Left cardiac atrium (tissue), 4 donors: Measurements from ENCODE around the gene UBP1. TPM values are rescaled to one million over a fixed set of nuclear protein-coding genes. Genes with fewer than 3 reads are reported as not detected.

ENCODE experiments used
- ATAC-seq, 2 donors: fragments of 200-7000 bp; cut with Tn5 transposase; one replicate each; pipeline ENCODE4 v1.9.1; 2020; ENCODE audit warnings: mild to moderate bottlenecking in 2 of 2, moderate library complexity in 2 of 2
- DNase-seq: peaks from one replicate; pipeline ENCODE4 v3.0.0-alpha.2; 2020
- intact Hi-C, 2 donors: fragments of 100-400 bp; cut with DNase I; formaldehyde crosslinking; loops; one replicate each; pipeline versions ENCODE4 v1.14.1 to v1.15.1; 2022 to 2023
- total RNA-seq, 2 donors: library from RNA; stranded (reverse); fragmentation: NEBNext Ultra II Directional; extraction: Animal tissue kit (Norgen Biotek cat#: 25700); gene quantifications; one replicate each; pipeline ENCODE4 v1.2.1, GENCODE V29; 2021
- donor health status: DM: no; HTN: yes; CAD: no.
- donor health status: DM: no; HTN: yes; CAD: no; lungs with severe emphysema.
- donor health status: DM: yes; HTN: yes; CAD: no.
- donor health status: Dilated cardiomyopathy.

UBP1 gene
- total RNA-seq, 2 donors from 2014 or later = 38.7 to 47.6 TPM

DNA sequence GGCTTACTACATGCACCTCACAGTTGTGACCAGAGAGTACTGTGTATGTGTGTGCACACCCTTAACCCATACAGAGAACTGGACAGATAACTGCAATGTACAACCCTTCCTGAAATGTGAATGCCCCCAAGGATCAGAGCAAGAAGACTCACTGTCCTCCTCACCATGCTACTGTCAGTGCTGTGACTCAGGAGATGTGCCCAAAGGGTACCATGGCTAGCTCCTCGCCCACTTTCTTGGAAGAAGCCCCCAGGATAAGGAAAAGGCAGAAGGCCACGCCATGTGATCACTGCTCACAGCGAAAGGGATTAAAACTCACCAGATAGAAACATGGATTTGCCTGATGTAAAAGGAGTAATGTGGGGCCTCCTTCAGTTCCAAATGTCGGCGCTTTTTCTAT lies 41.8 kb downstream of the UBP1 start:
- intact Hi-C loops = no loop called here
- no peak for DNase-seq
- no peak for ATAC-seq

DNA sequence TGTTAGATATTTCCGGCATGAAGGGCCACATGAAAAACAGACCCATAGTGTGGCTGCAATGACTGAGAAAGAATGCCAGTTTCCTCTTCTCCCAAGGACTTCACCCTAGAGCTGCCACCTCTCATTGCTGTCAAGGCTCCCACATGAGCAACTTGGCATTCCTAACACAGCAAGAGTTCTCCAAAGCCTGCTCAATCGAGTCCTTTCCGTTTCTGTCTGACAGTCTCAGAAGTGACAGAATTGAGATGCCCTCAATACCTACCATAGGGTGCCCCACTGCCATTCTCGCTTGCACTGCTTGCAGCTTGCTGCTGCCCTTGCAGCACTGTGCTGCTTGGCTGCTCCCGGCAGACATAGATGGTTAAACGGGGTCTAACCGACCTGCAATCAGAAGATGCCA lies 44.3 kb downstream of the UBP1 start:
- DNase-seq = no peak
- no peak for ATAC-seq
- intact Hi-C loops = no loop called here

DNA sequence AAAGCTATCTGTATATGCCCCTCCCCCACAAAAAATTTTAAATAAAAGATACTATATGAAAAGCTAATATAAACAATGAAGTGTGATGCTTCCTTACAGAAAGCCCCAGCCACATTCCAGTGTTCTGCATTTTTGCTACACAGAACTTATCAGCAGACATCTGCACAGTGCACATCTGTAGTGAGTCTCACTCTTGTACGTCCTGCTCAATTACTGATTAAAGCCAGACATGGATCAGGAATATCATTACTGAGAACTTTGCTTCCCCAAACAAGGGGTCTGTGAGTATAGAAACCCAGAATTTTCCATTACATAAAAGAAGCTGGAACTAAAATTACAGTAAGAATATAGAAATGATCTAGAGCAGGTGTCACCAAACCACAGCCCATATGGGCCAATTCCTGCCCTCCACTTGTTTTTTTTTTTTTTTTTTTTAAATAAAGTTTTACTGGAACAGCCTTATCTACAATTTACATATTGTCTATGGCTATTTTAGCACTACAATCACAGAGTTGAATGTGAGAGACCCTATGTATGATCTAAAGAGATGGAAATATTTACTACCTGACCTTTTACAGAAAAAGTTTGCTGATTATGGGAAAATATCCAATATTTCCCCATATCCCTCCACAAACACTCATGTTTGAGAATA lies 45.7 kb downstream of the UBP1 start:
- ATAC-seq (no peak), DNase-seq (no peak)
- intact Hi-C loops = no loop called here

DNA sequence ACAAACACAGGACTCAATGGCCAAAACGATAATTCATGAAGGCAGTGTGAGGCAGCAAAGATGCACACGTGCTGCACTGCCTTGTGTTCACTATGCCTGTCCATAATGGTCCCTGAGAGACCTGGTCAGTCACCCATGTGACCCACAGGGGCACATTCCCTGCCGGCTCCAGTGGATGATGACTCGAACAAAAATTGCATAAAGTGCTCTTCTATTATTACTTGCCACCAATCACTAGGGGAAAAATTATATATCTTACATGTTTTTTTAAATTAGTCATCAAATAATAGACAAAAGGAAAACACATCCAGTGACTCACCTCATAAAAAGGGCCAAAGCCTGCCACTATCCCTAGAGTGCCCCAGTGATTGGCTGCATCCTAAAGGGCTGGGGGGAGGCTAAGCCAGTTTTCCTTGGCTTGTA lies 47.5 kb downstream of the UBP1 start:
- intact Hi-C loops = no loop called here
- ATAC-seq (peak in 1 of 2 donors; percentile 83), DNase-seq (no peak)

DNA sequence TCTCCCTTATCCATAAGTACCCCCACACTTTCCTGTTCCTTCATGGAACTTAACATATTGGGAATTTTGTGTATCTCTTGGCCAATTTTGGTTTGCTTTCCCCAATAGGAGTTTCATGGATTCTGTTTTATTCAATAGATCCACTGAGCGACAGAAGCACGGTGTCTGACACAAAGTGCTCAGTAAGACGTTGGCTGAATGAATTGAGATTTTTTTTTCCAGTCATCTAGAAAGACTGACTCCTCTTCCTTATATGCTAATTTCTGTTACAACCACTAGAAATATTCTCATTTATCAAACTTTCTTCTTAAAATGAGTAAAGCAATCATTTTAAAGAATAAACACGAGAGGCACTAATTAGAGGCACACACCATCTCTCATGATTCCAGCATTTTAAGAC lies 48.1 kb downstream of the UBP1 start:
- DNase-seq (no peak), ATAC-seq (no peak)
- intact Hi-C loops = no loop called here

GRCh38 chr3:33391255-33391995 lies 48.8 kb downstream of the UBP1 start:
- ATAC-seq (peak in 1 of 2 donors; percentile 31), DNase-seq (no peak)
- intact Hi-C loops = no loop called here

DNA sequence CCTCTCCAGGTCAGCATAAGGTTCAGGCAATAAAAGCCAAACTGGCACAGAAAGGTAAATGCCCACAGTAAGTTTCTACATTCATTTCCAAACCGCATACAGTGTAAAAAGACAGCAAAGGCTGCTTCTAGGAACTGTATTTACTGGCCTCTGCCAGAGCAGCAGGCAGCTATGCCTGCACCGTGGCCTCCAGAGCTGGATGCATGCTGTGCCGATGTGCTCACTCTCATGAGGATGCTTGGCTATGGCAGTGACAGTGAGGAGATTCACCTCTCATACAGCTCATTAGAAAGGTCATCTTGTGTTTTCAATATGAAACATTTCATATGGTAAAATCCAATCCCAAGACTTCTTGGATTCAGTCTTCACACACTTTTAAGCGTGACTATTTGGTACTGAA lies 50.3 kb downstream of the UBP1 start:
- DNase-seq = no peak
- no peak for ATAC-seq
- intact Hi-C loops = no loop called here

DNA sequence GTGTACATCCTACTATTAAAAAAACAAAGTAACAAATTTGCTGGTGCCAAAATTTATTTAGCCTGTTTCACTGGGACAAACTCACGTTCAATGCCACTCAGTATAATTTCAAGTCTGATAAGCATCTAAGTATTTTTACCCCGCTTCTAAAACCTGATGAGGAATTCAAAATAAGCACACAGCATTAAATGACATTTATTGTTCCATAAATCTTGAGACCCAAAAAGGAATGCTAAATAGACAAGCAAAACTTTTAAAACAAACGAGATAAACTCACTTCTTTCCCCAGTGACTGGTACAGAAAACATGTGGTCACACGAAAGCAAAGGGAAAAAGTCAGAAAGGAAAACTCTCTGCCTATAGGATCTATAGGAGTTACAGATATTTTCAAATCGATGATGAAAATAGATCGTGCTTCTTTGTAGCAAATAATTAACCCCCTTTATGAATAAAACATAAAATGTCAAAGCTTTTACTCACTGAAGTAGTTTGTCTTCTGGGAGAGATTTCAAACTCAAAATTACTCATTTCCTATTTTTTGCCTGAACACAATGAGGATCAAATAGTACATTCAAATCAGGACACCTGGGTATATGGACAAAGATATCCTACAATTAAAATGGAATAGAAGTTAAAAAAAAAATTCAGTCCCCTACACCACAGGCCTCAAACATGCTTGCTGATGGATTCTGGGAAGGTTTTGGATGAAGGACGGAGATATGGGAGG lies 51.7 kb downstream of the UBP1 start:
- DNase-seq (no peak), ATAC-seq (no peak)
- intact Hi-C loops = no loop called here

- intact Hi-C loops = no loop called here
- DNase-seq (no peak), ATAC-seq (no peak)
These were observed 53.6 kb downstream of the UBP1 start for GRCh38 chr3:33386631-33387030.

GRCh38 chr3:33385423-33385822 lies 54.8 kb downstream of the UBP1 start:
- ATAC-seq = no peak
- intact Hi-C loops = no loop called here
- DNase-seq = no peak

DNA sequence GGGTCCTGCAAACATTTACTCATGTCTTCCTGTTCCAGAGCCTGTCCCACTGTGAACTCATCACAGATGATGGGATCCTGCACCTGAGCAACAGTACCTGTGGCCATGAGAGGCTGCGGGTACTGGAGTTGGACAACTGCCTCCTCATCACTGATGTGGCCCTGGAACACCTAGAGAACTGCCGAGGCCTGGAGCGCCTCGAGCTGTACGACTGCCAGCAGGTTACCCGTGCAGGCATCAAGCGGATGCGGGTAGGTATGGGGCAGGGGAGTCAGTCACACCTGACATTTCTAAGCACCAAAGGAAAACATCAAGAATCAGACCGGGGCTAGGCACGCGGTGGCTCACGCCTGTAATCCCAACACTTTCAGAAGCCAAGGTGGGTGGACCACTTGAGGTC lies 56.3 kb downstream of the UBP1 start:
- ATAC-seq = no peak
- DNase-seq = no peak
- intact Hi-C loops = no loop called here

GRCh38 chr3:33380653-33381052 lies 59.6 kb downstream of the UBP1 start:
- DNase-seq (no peak), ATAC-seq (no peak)

GRCh38 chr3:33377931-33378330 lies 62.3 kb downstream of the UBP1 start:
- ATAC-seq = peak in 1 of 2 donors; percentile 15
- intact Hi-C loops = no loop called here
- DNase-seq = no peak

More at GRCh38 chr3:33380653-33381052, 59.6 kb downstream of the UBP1 start:
- intact Hi-C loops = no loop called here

DNA sequence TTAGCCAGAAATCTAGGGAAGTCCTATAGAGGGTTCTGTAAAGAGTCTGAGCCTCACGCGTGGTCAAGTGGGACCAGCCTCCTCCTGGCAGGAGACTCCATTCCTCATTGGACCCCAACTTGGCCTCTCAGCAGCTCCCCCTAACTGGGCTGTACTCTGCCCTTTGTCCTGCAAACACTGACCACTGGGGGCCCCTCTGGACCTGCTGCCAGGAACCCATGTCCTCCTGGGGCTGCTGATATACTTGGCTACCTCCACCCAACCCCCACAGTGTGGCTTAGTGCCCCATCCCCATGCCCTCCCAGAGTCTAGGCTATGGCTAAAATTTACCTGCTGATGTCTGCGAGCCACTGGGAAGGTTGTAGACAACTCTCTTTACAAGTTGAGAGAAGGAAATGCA lies 62.7 kb downstream of the UBP1 start:
- ATAC-seq (peak in 1 of 2 donors; percentile 12), DNase-seq (no peak)
- intact Hi-C loops = no loop called here

DNA sequence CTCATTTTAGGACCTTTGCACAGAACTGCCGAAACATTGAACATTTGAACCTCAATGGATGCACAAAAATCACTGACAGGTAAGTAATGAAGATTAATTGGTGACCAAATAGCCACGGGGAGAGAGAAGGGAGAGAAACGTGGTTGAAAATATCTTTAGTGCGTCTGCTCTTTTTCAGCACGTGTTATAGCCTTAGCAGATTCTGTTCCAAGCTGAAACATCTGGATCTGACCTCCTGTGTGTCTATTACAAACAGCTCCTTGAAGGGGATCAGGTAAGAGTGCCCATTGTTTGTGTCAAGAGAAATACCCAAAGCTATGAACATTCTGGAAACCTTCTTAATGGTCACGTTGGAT lies 67.1 kb downstream of the UBP1 start:
- no peak for ATAC-seq
- no peak for DNase-seq
- intact Hi-C loops = loop anchor here (1.0 to 5.0 kb wide), 2 partner anchors 241 to 242 kb away; no protein-coding TSS in a partner anchor

DNA sequence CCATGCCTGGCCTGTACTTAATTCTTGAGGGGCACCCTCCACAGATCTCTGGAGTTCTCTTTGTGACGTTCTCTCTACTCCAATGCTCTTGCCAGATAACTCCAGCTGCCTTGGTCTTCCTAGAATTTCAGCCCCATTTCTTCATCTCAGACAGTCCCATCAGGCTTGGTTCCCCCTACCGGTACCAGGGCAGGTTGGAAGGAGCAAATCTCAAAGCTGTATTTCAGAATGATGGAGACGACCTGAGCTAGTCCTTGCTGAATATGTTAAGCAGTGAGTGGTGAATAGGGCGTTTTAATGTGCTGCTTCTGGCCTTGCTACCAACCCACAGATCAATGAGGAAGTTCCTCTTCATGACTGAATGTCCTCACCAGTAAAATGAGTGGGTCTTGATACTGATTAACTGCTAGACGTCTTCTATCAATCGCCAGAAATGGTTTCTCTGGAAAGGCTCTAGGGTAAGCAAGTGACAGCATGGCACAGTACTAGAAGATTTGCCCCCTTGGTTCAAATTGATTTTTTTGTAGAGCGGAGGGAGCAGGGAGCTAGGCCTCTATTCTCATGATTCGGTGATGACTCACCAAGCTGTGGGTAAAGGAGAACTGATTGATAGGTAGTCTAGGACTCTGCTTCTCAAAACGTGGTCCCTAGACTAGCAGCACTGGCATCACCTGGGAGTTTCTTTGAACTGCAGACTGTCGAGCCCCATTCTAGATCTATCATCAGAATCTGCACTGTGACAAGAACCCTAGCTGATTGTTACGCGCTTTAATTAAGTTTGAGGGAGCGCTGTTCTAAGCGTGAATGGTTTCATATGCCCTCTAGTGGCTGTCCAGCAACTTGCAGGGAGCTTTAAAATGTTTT lies 67.8 kb downstream of the UBP1 start:
- DNase-seq = peak; percentile 31
- ATAC-seq = peak; percentile 68 to 88
- intact Hi-C loops = loop anchor here (1.0 to 5.0 kb wide), 2 partner anchors 240 to 241 kb away; no protein-coding TSS in a partner anchor

GRCh38 chr3:33364531-33365128 lies 75.6 kb downstream of the UBP1 start:
- intact Hi-C loops = no loop called here
- DNase-seq = no peak
- no peak for ATAC-seq

GRCh38 chr3:33364060-33364459 lies 76.1 kb downstream of the UBP1 start:
- ATAC-seq = no peak
- DNase-seq = no peak
- intact Hi-C loops = no loop called here
